GM18526 (cell line): ENCODE measurements around the gene CASP2.
A peak's percentile ranks its signal among the peaks of the same experiment; 100 is the strongest.

ENCODE experiments used
- POLR2A ChIP-seq: IDR thresholded peaks from 3 replicates; pipeline ENCODE4 v1.6.1; 2011; ENCODE audit not compliant: insufficient read length; ENCODE audit errors: extremely low read depth

CASP2 gene

DNA sequence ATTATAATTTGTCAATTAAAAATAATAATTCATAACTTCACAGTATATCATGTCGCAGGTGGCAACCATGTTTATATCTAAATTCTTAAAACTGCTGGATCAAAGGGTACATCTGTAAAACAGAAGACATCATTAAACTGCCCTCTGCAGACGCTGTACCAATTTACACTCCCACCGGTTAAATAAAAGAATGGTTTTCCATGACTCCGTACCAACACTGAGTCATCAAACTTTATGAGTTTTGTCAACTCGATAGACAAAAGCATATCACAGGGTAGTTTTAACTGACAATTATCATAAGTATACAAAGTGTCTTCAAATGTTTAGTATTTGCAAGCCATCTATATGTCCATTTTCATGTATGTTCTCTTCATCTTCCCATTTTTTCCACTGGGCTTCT is 30.6 kb upstream of the CASP2 start:
- no peak for TF ChIP-seq POLR2A

DNA sequence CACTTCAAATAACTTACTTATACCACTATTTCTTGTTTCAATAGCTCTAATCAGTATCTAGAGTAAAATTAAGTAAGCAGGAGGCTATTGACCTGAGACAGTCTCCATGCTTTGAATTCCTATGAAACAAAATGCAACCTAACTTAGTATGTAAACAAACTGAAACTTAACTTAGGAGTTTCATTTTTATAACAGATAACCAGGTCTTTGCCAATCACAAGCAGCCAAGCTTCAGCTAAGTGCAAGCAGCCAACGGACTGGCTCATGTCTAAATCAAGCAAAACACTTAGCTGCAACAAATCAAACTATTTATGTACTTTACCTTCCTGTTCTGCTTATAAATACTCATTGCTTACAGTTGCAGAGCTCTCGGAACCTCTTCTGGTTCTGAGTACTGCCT is 29.3 kb upstream of the CASP2 start:
- TF ChIP-seq POLR2A = no peak

DNA sequence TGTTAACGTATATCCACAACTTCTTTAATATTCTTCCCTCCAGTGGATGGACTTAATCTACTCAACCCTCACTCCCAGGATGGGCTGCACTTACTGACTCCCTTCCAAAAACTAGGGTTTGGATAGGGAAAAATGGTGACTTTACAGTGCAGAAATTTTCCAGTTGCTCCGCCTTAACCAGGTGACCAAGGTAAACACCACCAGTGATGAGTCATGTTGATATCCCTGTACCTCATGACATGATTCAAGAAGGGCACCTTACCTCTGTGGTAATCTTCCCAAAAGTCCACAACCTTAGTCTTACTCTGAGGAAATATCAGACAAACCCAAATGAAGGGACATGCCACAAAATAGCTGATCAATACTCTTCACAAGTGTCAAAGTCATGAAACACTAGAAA is 28.4 kb upstream of the CASP2 start:
- TF ChIP-seq POLR2A = no peak

DNA sequence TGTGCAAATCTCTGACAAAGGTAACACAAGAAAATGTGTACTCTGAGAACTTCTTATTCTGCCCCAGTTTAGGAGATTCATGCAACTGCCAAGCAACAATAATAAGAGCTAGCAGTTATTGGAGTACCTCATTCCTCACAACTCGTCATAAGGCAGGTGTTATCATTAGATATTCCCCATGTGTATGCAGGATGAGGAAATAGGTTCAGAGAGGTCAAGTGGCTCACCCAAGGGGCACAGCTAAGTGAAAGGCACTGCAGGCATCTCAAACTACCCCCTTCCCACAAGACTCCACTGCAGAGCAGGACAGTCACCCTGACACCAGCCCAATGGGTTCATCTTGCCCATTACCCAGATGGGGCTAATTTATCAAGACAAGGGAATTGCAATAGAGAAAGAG is 26.2 kb upstream of the CASP2 start:
- no peak for TF ChIP-seq POLR2A

DNA sequence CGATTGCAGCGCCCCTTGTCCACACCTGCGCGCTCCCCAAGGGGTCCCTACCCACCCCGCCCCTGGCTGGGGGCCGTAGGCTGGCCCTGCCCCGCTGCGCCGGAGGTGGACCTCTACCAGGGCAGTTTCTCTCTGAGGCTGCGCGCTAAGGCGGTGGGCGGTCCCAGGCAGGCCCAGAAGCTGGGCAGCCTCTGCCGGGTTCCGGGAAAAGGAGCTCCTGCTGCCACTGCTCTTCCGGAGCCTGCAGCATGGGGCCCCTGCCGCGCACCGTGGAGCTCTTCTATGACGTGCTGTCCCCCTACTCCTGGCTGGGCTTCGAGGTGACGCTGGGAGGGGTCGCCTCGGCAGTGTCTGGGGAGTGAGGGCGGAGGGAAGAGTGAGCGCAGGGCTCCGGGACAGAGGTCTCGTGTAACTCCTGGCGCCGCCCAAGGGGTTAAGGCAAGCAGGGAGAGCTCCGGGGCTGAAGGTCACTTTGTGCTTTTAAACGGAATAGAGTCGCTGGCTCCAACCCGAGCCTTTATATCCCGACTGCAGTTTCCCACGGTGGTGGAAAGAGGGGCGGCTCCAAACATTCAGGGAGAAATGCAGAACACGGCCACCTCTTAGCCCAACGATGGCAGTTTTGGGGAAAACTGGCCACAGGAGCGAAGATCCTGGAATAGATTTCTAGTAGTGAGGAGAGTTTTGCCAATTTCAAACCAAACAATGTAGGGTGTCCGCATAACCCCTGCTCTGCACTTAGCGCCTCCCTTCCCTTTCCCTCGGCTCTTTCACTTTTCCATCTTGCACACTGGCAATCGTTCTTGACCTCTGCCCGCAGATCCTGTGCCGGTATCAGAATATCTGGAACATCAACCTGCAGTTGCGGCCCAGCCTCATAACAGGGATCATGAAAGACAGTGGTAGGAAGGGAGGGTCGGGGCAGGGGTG is 24.6 kb upstream of the CASP2 start, which contains the start of gene GSTK1:
GSTK1 (plus strand) TSS at position 176 of the 930 bp plus-strand sequence; CDS start at position 249, 73 bp downstream.
- peak; percentile 97 for TF ChIP-seq POLR2A

DNA sequence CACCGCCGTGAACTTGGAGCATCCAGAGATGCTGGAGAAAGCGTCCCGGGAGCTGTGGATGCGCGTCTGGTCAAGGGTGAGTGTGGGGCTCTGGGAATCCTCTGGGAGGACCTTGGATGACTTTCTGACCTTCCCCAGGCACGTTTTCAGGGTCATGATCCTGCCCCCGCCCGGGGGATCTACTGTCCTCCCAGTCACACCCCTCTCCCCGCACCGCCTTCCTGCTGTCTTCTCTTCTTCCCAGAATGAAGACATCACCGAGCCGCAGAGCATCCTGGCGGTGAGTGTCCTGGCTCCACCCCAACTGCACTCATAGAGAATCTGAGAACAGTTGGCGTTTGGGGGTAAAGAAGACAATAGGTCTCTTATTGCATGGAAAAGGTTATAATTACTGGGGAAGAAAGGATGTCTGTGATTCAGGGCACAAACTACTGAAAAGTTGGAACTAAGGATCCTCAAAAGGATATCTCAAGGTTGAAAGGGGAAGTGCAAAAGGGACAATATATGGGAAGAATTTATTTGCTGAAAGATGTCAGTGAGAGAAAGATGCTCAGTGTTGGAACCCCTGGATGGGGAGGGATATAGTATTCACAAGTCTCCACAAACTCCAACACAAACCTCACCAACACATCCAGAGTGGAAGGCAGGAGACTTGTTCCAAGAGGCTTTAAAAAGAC is 23.0 kb upstream of the CASP2 start:
- no peak for TF ChIP-seq POLR2A

DNA sequence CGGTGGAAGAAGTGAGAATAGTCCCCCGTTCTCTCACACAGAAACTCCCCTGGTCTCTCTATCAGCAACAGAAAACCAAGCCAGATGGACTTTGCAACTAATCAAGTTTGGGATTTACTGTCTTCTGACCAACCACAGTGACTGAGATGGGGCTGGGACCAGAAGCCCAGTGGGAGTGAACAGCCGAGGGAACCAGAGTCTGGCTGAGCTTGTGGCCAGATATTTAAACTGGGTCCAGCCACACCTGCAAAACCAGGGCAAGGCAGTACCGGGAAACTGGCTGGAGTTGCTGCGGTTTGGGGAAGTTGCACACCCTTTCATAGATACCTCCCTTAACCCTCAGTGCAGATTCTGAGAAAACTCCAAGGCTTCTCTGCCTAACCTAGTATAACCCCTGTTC is 18.9 kb upstream of the CASP2 start:
- TF ChIP-seq POLR2A = no peak

DNA sequence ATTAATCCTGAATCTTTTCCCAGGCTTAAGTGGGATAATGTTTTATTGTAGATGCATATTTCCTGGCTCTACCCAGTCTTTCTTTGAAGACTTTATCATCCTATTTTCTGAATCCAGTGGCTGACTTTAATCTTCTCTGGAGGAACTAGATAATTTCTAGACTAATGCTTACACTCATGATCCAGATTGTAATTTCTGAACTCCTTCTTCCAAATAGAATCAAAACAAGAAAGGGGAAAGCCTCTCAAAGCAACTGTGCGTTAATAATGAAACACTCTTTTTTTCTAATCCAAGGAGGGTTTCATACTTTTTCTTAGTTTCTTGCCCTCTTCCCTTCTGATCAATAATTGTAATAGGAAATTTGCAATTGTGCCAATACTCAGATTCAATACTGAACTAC is 16.9 kb upstream of the CASP2 start:
- no peak for TF ChIP-seq POLR2A

DNA sequence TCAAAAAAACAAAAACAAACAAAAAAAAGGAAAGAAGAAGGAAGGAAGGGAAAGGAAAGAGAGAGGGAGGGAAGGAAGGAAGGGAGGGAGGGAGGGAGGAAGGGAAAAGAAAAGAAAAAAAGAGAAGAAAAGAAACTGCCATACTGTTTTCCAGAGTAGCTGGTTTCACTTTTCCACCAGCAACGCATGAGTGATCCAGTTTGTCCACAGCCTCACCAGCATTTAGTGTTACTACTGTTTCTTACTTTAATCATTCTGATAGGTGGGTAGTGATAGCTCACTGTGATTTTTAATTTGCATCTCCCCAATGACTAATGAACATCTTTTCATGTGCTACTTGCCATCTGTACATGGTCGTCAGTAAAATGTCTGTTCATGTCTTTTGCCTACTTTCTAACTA is 15.3 kb upstream of the CASP2 start:
- no peak for TF ChIP-seq POLR2A

DNA sequence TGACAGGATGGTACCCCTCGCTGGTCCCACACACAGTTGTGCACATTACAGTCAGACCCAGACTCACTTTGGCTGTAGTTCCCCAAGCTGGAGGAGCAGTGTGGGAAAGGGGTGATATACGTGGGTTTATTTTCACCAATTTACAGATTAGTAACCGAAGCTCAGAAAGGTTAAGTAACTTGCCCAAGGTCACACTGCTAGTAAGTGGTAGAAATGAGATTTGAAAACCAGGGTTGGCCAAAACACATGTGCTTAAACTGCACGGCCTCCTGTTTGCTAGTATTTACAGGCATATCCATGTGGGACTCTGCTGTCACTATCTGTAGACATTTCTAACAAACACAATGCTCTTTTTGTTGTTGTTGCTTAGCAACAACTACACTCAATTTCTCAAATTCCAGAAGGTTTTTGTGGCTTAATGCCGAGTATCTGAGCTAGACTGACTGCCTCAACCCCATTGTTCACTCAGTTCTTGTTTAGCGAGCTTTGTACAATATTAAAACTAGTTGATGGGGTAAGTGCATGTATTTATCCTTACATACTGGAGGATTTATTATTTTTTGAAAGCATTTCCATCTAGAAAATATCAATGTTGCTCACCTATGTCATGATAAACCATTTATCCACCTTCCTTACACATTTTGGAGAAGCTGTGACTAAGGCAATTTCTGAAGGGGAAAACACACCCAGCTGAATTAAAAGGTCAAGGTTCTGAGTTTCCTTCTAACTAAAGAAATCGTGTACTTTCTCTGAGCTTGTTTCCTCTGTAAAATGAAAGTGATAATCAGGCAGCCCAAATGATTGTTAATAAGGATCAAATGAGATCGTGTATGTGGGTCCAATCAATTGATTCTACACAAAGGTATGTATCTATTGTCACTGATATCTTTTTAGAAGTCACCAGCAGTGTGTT is 8.7 kb upstream of the CASP2 start:
- no peak for TF ChIP-seq POLR2A

DNA sequence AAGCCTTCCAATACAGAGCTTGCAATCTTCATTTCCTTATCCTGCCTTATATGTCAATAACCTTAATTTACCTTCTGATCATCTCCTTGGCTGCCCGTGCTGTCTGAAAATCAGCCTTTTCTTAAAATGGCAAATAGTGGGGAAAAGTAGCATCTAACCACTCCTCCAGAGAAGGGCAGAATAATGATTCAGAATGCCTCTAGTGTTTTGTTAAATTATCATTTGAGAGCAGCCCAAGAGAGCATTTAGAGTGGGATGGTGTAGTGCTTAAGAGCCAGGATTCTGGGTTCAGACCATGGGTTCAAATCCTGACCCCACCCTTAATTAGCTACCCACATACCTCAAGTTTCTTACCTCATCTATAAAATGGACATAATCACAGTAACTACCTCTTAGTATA is 8.0 kb upstream of the CASP2 start:
- TF ChIP-seq POLR2A = no peak

DNA sequence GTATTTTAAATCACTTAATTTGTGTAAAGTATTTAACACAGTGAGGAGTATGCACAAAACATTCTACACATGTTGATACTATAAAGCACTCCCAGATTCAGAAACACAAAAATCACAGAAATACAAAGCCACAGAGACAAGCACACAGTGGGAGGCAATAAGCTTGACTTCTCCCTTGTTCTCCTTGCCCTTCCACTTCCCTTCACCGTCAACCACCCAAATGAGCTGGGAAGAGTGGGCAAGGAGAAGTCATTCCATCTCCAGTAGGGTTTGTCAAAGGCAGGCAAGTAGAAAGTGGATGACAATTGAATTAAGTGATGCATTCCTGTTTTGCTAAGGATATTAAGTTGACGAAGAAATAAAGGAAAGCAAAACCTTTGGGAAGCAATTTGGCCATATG is 7.6 kb upstream of the CASP2 start:
- TF ChIP-seq POLR2A = no peak

DNA sequence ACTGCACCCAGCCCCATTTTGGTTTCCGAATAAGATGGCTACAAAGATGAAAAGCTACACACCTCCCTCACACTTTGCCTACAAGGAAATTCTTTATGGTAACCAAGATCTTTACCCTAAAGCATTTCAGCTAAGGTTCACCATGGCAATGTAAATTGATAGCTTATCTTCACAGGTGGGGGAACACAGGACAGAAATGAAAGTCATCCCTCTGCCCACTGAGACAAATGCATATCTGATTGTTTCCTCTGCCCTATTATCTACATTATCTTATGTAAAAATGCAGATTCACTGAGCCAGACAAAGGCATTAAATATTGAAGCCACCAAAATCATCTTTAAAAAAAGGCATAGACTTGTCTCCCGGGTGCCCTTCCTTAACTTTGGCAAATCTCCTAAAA is 6.6 kb upstream of the CASP2 start:
- no peak for TF ChIP-seq POLR2A

DNA sequence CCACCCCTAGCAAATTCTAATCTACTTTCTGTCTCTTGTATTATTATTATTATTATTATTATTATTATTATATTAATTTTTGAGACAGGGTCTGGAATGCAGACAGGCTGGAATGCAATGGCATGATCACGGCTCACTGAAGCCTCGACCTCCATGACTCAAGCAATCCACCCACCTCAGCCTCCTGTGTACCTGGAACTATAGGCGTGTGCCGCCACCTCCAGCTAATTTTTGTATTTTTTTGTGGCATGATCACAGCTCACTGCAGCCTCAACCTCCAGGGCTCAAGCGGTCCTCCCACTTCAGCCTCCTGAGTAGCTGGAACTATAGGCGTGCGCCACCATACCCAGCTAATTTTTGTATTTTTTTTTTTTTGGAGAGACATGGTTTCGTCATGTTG is 6.0 kb upstream of the CASP2 start:
- TF ChIP-seq POLR2A = no peak

DNA sequence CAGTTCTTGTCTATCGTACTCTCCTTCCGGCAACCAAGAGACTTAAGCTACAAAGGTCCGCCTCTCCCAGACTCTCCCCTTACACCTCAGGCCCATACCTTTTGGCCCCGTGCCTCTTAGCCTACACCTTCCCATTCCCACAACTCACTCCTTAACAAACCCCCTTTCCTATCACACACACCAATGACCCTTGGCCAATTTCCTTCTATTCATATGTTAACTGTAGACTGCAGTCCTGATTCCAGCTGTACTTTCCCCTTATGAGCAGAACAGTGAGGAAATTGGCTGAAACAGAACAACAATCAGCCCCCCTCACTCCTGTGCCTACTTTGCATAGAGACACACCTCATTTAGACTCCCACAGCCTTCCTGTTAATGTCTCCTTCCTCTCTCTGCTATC is 4.8 kb upstream of the CASP2 start:
- no peak for TF ChIP-seq POLR2A

DNA sequence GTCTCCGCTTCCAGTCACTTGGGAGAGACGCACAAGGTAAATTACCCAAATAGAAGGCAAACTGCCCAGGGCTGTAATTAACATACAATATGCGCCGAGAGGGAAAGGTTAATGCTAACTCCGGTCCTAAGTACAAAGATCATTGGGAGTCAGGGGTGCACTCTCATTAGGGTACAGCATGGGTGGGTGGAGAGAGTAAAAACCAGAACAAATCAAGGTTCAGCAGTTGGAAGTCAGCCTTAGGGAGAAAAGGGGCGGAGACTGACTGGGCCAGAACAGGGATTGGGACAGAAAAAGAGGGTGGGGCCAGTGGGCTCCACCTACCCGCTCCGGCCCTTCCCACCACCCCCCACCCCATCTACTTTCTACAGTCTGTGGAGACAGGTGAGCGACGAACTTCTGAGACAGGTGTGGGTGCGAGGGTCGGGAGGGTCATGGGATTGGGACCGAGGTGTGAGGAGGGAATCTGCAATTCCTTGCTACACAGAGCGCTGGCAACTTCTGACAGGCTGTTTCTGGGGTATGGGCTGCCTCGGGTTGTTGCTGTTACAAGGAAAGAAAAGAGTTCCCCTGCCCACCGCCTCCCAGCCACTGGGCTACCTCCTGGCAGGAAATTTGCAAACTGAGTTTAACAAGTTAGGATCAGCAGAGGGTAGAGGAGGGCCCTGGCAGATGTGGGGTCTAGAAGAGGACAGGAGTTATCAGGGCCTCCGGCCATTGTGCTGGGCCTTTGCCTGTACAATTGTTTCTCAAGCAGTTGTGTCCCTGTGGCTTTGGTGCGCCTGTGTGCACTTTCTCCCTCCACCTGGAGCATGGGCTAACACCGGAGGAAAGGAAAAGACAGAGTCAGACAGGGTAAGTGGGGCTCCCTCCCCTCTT is 3.3 kb upstream of the CASP2 start, which contains the start of gene TMEM139:
TMEM139 (plus strand) TSS at position 368 of the 879 bp plus-strand sequence. CDS start 1,000 bp downstream, outside the sequence.
- no peak for TF ChIP-seq POLR2A
